Measurements from ENCODE around the gene AKAP12.
"Not testable (repeated sequence)": the region's sequence is repeated elsewhere in the genome, so short reads cannot be mapped to it uniquely, and the experiment has no call there.

AKAP12 gene

DNA sequence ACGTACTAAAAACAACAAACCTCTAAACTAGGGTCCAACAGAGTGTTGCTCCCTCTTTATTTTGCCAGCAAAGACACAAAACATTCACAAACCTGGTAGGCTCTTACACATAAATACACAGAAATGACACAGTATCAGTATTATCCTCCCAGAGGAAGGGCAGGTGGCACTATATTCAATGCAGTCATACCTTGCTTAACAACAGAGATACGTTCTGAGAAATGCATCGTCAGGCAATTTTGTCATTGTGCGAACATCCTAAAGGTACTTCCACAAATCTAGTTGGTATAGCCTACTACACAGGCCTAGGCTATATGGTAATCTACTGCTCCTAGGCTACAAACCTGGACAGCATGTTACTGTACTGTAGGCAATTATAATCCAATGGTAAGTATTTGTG, 142.0 kb downstream of the AKAP12 start:
- Histone ChIP-seq H3K36me3 (replicated peaks; ENCODE audit: insufficient read depth, low read length) (no peaks in the 10 kb centered on the region), H3K9me3 (replicated peaks; ENCODE audit: insufficient read depth, low read length) (no peaks in the 10 kb centered on the region), H2AFZ (ENCODE audit: low read length) (no peak overlapping the region), H3K79me2 (ENCODE audit: low read length) (peaks cover 82% of the 10 kb centered on the region), H3F3A (ENCODE audit: insufficient read depth, low read length) (peaks cover 11% of the 10 kb centered on the region), H3K27ac (ENCODE audit: low read length) (no peak overlapping the region), H3K9me2 (replicated peaks; ENCODE audit: insufficient read depth, low read length) (no peaks in the 10 kb centered on the region), H3K4me3 (ENCODE audit: low read length) (no peak overlapping the region), H3K27me3 (replicated peaks; ENCODE audit: insufficient read depth, low read length) (no peaks in the 10 kb centered on the region), H3K4me2 (ENCODE audit: low read depth, low read length) (no peak overlapping the region), H3K9ac (ENCODE audit: low read length) (no peak overlapping the region), H4K20me1 (ENCODE audit: insufficient read depth, low read length) (no peaks in the 10 kb centered on the region), H3K4me1 (ENCODE audit: low read length) (0 out of 2 replicates have a peak, but pooled peaks cover 1% of the 10 kb centered on the region)
- no peak for DNase-seq
- TF ChIP-seq CTCF (IDR thresholded peaks at IDR 0.05; ENCODE audit: low read length) (no peak), EZH2 (optimal IDR thresholded peaks at IDR 0.05; ENCODE audit: low read depth, low read length) (no peak), EZH2phosphoT487 (IDR thresholded peaks at IDR 0.05; ENCODE audit: low read length) (no peak)

DNA sequence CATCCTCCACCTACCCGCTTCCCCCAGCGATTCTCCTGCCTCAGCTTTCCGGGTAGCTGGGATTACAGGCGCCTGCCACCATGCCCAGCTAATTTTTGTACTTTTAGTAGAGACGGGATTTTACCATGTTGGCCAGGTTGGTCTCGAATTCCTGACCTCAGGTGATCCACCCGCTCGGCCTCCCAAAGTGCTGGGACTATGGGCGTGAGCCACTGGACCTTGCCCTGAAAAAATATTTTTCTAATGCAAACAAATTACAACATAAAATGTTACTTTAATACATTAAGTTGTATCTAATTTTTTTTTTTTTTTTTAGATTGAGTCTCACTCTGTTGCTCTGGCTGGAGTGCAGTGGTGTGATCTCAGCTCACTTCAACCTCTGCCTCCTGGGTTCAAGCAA, 142.9 kb downstream of the AKAP12 start:
- not testable (repeated sequence) for H3K27ac ChIP-seq (ENCODE audit: low read length)

DNA sequence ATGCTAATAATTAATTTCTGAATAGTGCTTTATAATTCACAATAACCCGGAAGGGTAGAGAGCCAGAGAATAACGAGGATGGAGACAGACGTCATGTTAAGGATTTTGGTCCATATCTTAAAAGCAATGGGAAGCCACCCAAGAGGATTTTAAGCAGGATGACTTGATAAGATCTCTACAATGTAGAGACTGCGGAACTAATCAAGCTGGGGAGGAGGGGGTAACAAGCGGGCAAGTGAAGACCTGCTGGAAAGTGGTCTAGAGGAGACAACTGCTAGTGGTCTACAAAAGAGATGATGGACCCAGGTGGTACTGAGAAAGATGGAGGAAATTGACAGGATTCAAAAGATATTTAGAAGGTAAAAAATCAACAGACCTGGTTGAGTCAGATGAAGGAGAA, 144.4 kb downstream of the AKAP12 start:
- H3F3A ChIP-seq (ENCODE audit: insufficient read depth, low read length): peaks cover 13% of the 10 kb centered on the region
- H3K27ac ChIP-seq (ENCODE audit: low read length): no peak overlapping the region
- no peaks in the 10 kb centered on the region for H4K20me1 ChIP-seq (ENCODE audit: insufficient read depth, low read length)
- H3K4me2 ChIP-seq (ENCODE audit: low read depth, low read length): no peak overlapping the region
- DNase-seq: no peak
- H3K9ac ChIP-seq (ENCODE audit: low read length): no peak overlapping the region
- H3K79me2 ChIP-seq (ENCODE audit: low read length): peaks cover 86% of the 10 kb centered on the region
- no peak overlapping the region for H3K4me3 ChIP-seq (ENCODE audit: low read length)
- no peak overlapping the region for H2AFZ ChIP-seq (ENCODE audit: low read length)
- H3K4me1 ChIP-seq (ENCODE audit: low read length): no peaks in the 10 kb centered on the region
- no peaks in the 10 kb centered on the region for H3K27me3 ChIP-seq (replicated peaks; ENCODE audit: insufficient read depth, low read length)
- no peaks in the 10 kb centered on the region for H3K9me2 ChIP-seq (replicated peaks; ENCODE audit: insufficient read depth, low read length)
- no peaks in the 10 kb centered on the region for H3K9me3 ChIP-seq (replicated peaks; ENCODE audit: insufficient read depth, low read length)
- H3K36me3 ChIP-seq (replicated peaks; ENCODE audit: insufficient read depth, low read length): no peaks in the 10 kb centered on the region
- no peak for TF ChIP-seq EZH2 (optimal IDR thresholded peaks at IDR 0.05; ENCODE audit: low read depth, low read length)
- no peak for TF ChIP-seq EZH2phosphoT487 (IDR thresholded peaks at IDR 0.05; ENCODE audit: low read length)
- no peak for TF ChIP-seq CTCF (IDR thresholded peaks at IDR 0.05; ENCODE audit: low read length)

More for the DNA sequence above, 142.9 kb downstream of the AKAP12 start:
- H2AFZ ChIP-seq (ENCODE audit: low read length); H3K9ac ChIP-seq (ENCODE audit: low read length); H3K4me2 ChIP-seq (ENCODE audit: low read depth, low read length); H3K9me2 ChIP-seq (replicated peaks; ENCODE audit: insufficient read depth, low read length); H3K27me3 ChIP-seq (replicated peaks; ENCODE audit: insufficient read depth, low read length); H3K9me3 ChIP-seq (replicated peaks; ENCODE audit: insufficient read depth, low read length); H3K4me3 ChIP-seq (ENCODE audit: low read length); H4K20me1 ChIP-seq (ENCODE audit: insufficient read depth, low read length); H3K36me3 ChIP-seq (replicated peaks; ENCODE audit: insufficient read depth, low read length); DNase-seq; H3K4me1 ChIP-seq (ENCODE audit: low read length): not testable (repeated sequence)
- Histone ChIP-seq H3F3A (ENCODE audit: insufficient read depth, low read length) (peaks cover 11% of the 10 kb centered on the region), H3K79me2 (ENCODE audit: low read length) (peaks cover 85% of the 10 kb centered on the region)

DNA sequence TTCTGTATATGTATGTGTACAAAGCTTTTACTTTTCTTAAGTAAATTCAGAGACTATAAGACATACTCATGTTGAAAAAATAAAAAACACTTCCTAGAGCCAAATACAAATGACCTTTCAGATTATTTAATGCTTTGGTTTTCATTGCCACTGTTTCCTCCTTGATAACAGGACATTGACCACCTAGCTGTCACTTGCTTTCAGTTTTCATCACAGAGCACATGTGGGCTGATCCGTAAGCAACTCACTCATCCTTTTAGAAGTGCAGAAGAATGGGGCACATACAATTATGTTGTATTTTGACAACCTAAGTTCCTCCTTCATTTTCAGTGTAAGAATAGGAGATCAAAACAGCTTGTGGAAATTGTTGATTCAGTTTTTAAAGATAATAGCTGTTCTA, 145.4 kb downstream of the AKAP12 start:
- Histone ChIP-seq H3K9me2 (replicated peaks; ENCODE audit: insufficient read depth, low read length) (no peaks in the 10 kb centered on the region), H3K36me3 (replicated peaks; ENCODE audit: insufficient read depth, low read length) (no peaks in the 10 kb centered on the region), H3K9ac (ENCODE audit: low read length) (no peak overlapping the region), H3K9me3 (replicated peaks; ENCODE audit: insufficient read depth, low read length) (no peaks in the 10 kb centered on the region), H3K27me3 (replicated peaks; ENCODE audit: insufficient read depth, low read length) (no peaks in the 10 kb centered on the region), H3F3A (ENCODE audit: insufficient read depth, low read length) (peaks cover 20% of the 10 kb centered on the region), H3K27ac (ENCODE audit: low read length) (no peak overlapping the region), H3K4me3 (ENCODE audit: low read length) (no peak overlapping the region), H2AFZ (ENCODE audit: low read length) (no peak overlapping the region), H3K4me2 (ENCODE audit: low read depth, low read length) (peak overlapping the region; percentile 41; the same call in 1 of the 2 replicates), H3K4me1 (ENCODE audit: low read length) (no peaks in the 10 kb centered on the region), H3K79me2 (ENCODE audit: low read length) (peaks cover 80% of the 10 kb centered on the region), H4K20me1 (ENCODE audit: insufficient read depth, low read length) (no peaks in the 10 kb centered on the region)
- DNase-seq: peak; percentile 21
- no peak for TF ChIP-seq EZH2phosphoT487 (IDR thresholded peaks at IDR 0.05; ENCODE audit: low read length)
- TF ChIP-seq CTCF (IDR thresholded peaks at IDR 0.05; ENCODE audit: low read length): no peak
- no peak for TF ChIP-seq EZH2 (optimal IDR thresholded peaks at IDR 0.05; ENCODE audit: low read depth, low read length)

All from MM.1S (cell line).